ENCODE results near the gene TBX10. TPM values are rescaled to one million over a fixed set of nuclear protein-coding genes. Genes with fewer than 3 reads are reported as not detected.

TBX10 gene
- total RNA-seq, 1 experiment from 2014 or later, result not detected

GRCh38 chr11:67596753-67597300, 42.7 kb downstream of the TBX10 start:
- Histone ChIP-seq H3K27ac (ENCODE audit: low read depth, low read length, poor library complexity, severe bottlenecking) (no peak overlapping the region), H3K27me3 (replicated peaks; ENCODE audit: insufficient read depth, low read depth, low read length, poor library complexity) (peaks cover 15% of the 10 kb centered on the region), H3K36me3 (ENCODE audit: insufficient read depth, low read length, poor library complexity, severe bottlenecking) (no peaks in the 10 kb centered on the region), H3K4me1 (ENCODE audit: insufficient read depth, low read length, poor library complexity, severe bottlenecking) (no peaks in the 10 kb centered on the region), H3K4me3 (ENCODE audit: low read depth, low read length, poor library complexity, severe bottlenecking) (no peak overlapping the region), H3K9me3 (ENCODE audit: low read depth, low read length, poor library complexity, severe bottlenecking) (no peaks in the 10 kb centered on the region)
- no peak for DNase-seq (ENCODE audit: low spot score)
- CTCF ChIA-PET, result no interaction called here
- TF ChIP-seq EZH2 (IDR thresholded peaks at IDR 0.05; ENCODE audit: borderline replicate concordance, low read depth, low read length, poor library complexity, severe bottlenecking), result no peak
- TF ChIP-seq CTCF (conservative IDR thresholded peaks at IDR 0.05; ENCODE audit: low read depth, low read length), result no peak
- intact Hi-C loops (cut with micrococcal nuclease; ENCODE audit: unreplicated experiment), result no loop called here
- BruUV-seq (replicated peaks), result no TSS peak
- POLR2A ChIA-PET (ENCODE audit: low non-redundant PET), result no interaction called here

GRCh38 chr11:67594480-67594879, 45.1 kb downstream of the TBX10 start:
- no peaks in the 10 kb centered on the region for H3K36me3 ChIP-seq (ENCODE audit: insufficient read depth, low read length, poor library complexity, severe bottlenecking)
- no TSS peak for BruUV-seq (replicated peaks)
- no peak overlapping the region for H3K4me3 ChIP-seq (ENCODE audit: low read depth, low read length, poor library complexity, severe bottlenecking)
- peaks cover 6% of the 10 kb centered on the region for H3K27me3 ChIP-seq (replicated peaks; ENCODE audit: insufficient read depth, low read depth, low read length, poor library complexity)
- ChIA-PET POLR2A (ENCODE audit: low non-redundant PET) (no interaction called here), CTCF (no interaction called here)
- H3K9me3 ChIP-seq (ENCODE audit: low read depth, low read length, poor library complexity, severe bottlenecking), result no peaks in the 10 kb centered on the region
- no peak for DNase-seq (ENCODE audit: low spot score)
- TF ChIP-seq EZH2 (IDR thresholded peaks at IDR 0.05; ENCODE audit: borderline replicate concordance, low read depth, low read length, poor library complexity, severe bottlenecking), result no peak
- no peak for TF ChIP-seq CTCF (conservative IDR thresholded peaks at IDR 0.05; ENCODE audit: low read depth, low read length)
- H3K4me1 ChIP-seq (ENCODE audit: insufficient read depth, low read length, poor library complexity, severe bottlenecking), result no peaks in the 10 kb centered on the region
- no peak overlapping the region for H3K27ac ChIP-seq (ENCODE audit: low read depth, low read length, poor library complexity, severe bottlenecking)
- intact Hi-C loops (cut with micrococcal nuclease; ENCODE audit: unreplicated experiment), result no loop called here

- no peak for DNase-seq (ENCODE audit: low spot score)
- H3K36me3 ChIP-seq (ENCODE audit: insufficient read depth, low read length, poor library complexity, severe bottlenecking), result no peaks in the 10 kb centered on the region
- no peaks in the 10 kb centered on the region for H3K4me1 ChIP-seq (ENCODE audit: insufficient read depth, low read length, poor library complexity, severe bottlenecking)
- ChIA-PET POLR2A (ENCODE audit: low non-redundant PET) (no interaction called here), CTCF (interaction anchor here (0.6 kb wide), 1 partner anchor 1235 kb away, joined by 6 read pairs; no protein-coding TSS in a partner anchor)
- no peaks in the 10 kb centered on the region for H3K9me3 ChIP-seq (ENCODE audit: low read depth, low read length, poor library complexity, severe bottlenecking)
- no peaks in the 10 kb centered on the region for H3K27me3 ChIP-seq (replicated peaks; ENCODE audit: insufficient read depth, low read depth, low read length, poor library complexity)
- no peak for TF ChIP-seq CTCF (conservative IDR thresholded peaks at IDR 0.05; ENCODE audit: low read depth, low read length)
- no peak for TF ChIP-seq EZH2 (IDR thresholded peaks at IDR 0.05; ENCODE audit: borderline replicate concordance, low read depth, low read length, poor library complexity, severe bottlenecking)
- intact Hi-C loops (cut with micrococcal nuclease; ENCODE audit: unreplicated experiment), result no loop called here
- BruUV-seq (replicated peaks), result no TSS peak
- H3K27ac ChIP-seq (ENCODE audit: low read depth, low read length, poor library complexity, severe bottlenecking), result no peak overlapping the region
- H3K4me3 ChIP-seq (ENCODE audit: low read depth, low read length, poor library complexity, severe bottlenecking), result no peak overlapping the region
Measured at GRCh38 chr11:67593565-67593905, 46.0 kb downstream of the TBX10 start.

Measured in A673 (cell line).